ENCODE data around the gene RBPMS2.
A peak's percentile ranks its signal among the peaks of the same experiment; 100 is the strongest.
"Not testable (repeated sequence)": the region's sequence is repeated elsewhere in the genome, so short reads cannot be mapped to it uniquely, and the experiment has no call there.

RBPMS2 gene

DNA sequence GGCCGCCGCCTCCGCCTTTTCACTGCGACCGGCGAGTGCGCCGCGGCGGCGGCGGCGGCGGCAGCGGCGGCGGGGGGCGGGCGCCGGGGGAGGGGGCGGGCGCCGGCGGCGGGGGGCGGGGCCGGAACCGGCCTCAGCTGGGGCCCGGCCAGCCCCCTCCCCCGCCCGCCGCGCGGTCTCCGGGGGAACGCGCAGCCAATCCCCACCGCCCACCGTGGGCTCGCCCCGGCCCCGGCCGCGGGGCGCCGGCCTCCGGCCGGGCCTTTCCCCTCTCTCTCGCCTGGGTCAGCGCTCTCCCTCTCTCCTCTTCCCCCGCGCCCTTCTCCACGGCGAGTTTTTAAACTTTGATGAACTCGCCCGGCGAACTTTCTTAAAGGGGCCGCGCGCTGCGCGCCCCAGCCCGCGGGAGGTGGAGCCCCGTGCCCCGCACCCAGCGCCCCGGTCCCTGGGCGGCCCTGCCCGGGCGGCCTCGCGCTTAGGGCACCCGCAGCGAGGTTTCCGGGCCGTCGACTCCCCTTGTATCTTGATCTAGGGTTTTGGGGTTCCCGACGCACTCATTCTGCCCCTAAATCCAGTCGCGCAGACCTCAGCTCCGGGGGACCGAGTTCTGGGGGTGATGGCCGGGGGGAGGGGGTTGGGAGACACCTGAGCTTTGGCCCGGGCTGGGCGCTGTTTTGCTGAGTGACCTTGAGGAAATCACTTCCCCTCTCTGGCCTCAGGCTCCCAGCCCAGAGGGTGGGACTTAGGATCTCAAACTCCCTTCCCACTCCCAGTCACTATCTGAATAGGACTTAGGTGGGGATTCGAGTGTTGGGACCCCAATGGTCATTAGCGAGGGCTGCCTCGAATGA is at the start of gene RBPMS2:
Gene RBPMS2, minus strand, starts transcription at position 39 of the 851 bp plus-strand sequence. CDS start 270 bp downstream, outside the sequence.
- DNase-seq, result no peak

DNA sequence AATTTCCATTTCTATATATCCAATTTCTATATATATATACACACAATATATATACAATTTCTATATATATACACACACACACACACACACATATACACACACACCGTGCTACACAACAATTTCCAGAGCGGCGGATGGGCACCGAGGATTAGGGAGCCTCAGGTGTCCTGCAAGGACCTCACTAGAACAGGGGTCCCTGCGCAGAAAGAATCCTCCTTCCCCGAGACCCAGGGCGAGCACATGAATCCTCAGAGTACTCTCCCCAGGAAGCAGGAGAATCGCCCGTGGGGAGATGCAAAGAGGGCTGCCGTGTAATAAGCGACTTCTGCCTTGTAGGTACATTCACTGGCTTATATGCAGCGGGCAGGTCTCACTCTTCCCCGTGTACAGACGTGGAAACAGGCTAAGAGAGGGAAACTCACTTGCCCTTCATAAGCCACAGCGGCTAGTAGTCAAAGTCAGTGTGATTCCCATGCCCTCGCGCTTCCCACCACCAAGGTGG is 49.6 kb upstream of the RBPMS2 start:
- peak; percentile 67 to 71 for DNase-seq

DNA sequence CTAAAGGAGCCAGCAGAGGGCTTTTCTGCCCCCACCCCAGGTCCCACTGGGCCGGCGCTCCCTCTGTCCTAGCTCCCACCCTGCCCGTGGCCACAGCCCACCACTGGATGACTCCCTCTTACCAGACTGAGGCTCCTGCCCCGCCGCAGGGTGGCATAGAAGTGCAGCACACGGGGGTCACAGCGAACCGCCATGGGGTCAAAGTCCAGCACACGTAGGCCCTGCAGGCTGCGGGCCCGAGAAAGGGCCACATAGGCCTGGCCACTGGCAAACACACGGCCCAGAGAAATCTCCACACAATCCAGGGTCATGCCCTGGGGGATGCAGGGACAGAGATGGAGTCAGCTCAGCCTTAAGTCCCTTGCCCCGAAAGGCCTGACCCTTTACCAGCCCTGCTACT is 41.1 kb upstream of the RBPMS2 start:
- DNase-seq, result no peak

DNA sequence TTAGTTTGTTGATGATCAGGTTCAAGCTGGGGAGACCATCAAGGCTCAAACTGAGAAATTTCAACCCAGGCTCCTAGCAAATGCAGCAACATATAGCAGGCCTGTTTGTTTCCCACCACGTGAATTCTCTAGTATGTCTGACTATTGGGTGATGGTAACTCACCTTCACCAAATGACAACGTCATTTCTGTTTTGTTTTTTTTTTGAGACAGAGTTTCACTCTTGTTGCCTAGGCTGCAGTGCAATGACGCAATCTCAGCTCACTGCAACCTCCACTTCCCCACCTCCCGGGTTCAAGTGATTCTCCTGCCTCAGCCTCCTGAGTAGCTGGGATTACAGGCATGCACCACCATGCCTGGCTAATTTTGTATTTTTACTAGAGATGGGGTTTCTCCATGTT is 39.6 kb upstream of the RBPMS2 start:
- not testable (repeated sequence) for DNase-seq

DNA sequence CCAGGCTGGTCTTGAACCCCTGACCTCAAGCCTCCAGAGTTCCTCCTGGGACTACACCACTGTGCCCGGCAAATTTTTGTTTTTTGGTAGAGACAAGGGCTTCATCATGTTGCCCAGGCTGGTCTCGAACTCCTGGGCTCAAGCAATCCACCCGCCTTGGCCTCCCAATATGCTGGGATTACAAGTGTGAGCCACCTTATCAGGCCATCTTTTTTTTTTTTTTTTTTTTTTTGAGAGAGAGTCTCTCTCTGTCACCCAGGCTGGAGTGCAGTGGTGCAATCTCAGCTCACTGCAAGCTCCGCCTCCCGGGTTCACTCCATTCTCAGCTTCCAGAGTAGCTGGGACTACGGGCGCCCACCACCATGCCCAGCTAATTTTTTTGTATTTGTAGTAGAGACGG is 38.9 kb upstream of the RBPMS2 start:
- not testable (repeated sequence) for DNase-seq

DNA sequence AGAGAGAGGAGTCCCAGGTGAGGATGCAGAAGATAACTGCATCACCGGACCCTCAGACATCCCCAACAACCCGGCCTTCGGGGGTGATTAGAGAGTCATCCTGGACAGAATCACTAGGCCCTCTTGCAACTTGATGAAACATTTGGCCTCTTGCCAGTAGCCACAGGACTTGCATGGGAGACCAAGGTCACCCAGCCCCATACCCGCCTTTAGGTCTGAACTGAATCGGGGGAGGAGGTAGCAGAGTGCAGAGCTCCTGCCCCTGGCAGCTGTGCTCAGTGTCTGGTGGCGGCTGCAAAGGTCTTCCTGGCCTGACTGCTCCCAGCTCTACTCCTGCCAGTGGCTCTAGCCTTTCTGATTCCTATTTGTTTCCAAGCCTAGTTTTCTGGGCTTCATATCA is 37.7 kb upstream of the RBPMS2 start:
- DNase-seq, result no peak

DNA sequence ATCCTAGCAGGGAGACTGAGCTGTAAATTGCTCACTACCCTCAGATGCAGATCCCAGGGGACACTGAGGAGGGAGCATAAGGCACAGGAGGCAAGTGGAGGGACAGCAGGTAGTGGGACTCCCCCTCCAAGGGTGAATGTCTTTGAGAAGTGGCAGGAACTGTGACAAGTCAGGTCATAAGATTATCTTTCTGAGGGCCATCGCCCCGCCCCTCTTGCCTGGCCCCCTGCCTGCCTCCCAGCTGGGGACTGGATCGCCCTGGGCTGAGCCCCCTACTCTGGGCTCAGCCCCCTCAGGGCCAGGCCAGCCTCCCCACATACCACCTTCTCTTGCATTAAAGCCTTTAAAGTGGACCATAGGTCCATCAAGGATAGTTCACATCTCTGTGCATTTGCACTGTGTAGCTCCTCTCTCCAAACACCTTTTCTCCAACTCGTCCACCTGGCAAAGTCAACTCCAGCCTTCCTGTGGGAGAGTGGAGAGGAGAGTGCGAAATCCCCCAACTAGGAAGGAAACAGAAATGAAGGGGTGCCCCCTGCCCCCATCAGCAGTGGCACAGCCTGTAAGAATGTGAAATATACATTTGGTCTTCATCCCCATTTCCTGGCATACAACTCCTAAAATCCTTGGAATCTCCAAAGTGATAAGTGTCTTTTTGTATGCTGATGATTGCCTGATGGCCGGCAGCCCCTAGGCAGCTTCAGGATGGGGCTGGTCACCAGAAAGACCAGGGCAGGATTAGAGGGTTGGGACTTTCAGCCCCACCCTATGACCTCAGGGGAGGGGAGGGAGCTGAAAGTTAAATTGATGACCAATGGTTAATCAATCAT is 35.3 kb upstream of the RBPMS2 start:
- DNase-seq, result no peak

DNA sequence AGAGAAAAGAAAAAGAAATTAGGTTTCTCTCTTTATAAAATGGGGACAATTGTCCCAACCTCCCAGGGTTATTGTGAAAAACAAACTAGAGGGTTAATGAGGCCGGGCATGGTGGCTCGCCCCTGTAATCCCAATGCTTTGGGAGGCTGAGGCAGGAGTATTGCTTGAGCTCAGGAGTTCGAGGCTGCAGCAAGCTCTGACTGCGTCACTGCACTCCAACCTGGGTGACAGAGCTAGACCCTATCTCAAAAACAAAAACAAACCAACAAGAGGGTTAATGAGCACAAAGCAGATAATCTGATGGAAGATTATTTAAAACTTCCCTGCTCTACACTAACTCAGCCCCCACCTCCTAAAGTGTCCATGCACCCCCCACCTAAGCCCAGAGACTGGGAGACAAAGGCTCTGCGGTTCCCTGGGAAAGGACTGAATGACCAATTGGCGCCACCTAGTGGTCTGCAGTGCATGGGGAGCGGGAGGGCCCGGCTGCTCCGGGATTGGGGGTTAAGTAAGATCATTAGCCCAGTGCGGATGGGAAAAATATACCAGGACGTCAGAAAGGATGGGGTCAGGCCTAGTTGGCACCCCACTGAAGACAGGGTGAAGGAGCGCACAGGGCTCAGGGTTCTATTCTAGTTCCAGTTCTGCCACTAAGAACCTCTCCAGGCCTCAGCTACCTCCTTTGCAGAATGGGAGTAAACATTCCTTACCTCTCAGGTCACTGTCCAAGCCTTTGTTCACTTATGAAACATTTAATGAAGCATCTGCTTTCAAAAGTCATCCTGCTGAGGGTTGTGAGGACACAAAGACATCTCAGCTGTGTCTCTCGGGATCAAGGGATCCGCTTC is 34.5 kb upstream of the RBPMS2 start:
- DNase-seq, result peak; percentile 32 to 83

DNA sequence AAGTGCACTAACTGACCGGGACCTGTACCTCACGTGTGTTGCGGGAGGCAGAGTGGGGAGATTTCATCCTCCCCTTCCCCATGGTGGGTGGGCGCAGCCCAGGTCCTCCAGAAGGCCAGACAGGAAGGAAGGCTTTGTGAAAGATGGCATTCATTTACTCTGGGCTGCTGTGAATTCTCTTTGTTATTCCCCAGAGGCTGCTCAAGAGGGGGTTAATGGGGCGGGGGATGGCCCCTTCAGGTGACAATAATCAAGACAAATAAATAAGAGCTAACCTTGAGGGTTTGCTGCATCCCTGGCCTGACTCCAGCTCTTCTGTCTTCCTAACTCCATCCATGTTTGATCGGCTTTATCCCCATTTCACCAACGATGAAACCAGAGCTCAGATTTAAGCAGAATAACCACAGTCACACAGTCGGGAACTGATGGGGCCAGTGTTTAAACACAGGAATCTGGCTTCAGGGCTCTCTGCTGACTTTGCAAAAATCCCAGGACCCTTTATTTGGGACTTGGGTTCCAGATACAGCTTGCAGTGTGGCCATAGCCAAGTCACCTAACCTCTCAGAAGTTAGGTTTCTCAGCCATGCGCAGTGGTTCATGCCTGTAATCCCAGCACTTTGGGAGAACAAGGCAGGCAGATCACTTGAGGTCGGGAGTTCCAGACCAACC is 33.5 kb upstream of the RBPMS2 start:
- DNase-seq, result no peak

DNA sequence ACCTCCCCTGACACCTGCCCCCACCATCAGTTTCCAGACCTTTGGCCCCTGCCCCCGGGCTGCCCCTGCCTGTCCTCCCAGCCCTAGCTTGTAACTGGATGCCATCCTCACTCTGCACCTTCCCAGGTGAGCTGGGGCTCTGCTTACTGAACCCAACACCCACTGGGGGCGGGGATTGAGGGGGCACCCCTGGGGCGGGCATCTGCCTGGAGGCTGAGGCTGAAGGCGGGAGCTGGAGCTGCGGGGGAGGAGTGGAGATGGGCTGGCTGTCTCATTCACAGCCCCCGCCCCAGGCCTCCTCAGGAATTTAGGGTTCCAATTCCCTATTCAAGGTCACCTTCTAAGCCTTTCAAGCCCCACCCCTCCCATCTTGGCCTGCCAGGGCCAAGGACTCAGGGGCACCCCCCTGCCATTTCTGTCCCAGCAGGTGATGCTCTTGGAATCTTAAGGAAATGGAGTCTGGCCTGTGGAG is 32.4 kb upstream of the RBPMS2 start:
- DNase-seq, result no peak

DNA sequence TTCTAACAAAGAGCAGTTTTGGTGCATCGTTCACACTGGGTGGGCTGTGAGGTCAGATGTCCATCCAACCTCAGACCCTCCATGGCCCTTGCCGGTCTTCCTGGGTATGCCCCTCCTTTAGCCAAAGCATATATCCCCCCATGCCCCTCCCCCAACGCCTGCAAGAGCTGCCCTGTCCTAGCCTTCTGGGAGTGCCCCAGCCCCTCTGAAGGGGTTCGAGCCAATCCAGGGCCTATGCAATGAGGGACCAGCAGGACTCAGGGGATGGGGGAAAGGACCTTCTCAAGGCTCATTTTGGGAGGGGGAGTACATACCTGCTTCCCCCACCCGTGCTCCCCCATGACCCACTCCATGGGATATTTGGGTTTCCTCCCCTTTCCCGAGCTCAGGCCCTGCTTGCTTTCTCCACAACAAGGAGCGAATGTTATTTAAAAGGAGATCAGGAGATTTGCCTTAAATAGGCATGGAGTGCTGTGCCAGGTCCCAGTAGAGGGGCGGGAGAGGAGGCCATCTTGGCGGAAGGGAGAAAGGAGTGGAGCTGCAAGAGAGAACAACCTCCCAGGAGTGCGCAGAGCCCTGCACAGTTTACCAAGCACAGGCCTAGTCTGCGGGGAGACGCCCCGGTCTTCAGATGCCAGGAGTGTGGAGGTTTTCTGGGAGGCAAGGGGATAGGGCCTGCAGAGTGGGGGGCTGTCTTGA is 31.8 kb upstream of the RBPMS2 start:
- no peak for DNase-seq

DNA sequence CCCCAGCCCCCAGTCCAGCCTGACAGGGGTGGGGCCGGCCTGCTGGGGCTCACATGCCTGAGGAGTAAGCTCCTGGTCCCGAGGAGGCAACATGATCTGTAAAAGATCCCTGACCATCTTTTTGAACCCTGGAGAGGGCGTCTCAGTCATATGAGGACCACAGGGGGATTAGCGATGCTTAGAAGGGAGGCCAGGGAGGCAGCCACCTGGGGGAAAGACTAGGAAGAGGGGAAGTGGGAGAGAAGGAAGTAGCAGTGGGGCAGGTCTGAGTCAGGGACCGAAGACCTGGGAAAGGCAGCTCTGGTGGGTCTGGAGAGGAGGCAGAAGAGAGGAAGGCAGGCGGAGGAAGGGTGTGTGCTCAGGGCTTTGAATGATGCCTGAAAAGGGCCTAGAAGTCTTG is 31.1 kb upstream of the RBPMS2 start:
- no peak for DNase-seq

DNA sequence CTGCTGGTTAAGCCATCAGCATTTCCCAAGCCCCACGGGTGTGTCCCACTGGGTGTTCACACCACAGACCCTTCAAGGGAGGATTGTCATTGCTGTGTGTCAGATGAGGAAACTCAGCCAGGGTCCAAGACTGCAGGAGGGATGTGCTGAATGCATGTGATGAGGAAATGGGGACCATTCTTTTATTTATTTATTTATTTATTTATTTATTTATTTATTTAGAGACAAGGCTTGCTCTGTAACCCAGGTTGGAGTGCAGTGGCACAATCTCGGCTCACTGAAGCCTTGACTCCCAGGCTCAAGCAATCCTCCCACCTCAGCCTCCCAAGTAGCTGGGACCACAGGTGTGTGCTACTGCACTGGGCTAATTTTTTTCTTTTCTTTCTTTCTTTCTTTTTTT is 29.2 kb upstream of the RBPMS2 start:
- DNase-seq, result no peak

DNA sequence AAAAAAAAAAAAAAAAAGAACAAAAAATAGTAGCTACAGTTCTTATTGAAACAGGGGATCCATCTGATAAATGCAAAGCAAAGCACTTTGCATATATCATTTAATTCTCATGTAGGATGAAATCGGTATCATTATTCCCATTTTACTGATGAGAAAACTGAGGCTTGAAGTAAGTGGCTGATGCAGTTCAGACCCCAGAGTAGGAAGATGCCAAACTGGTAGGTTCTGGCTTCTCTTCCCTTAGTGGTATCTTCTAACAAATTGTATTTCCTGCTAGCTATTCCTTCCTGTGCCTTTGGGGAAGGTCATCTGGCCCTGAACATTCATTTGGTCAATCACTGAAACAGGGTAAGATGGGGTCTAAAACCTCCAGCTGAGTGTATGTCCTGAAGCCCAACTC is 28.1 kb upstream of the RBPMS2 start:
- DNase-seq, result no peak

DNA sequence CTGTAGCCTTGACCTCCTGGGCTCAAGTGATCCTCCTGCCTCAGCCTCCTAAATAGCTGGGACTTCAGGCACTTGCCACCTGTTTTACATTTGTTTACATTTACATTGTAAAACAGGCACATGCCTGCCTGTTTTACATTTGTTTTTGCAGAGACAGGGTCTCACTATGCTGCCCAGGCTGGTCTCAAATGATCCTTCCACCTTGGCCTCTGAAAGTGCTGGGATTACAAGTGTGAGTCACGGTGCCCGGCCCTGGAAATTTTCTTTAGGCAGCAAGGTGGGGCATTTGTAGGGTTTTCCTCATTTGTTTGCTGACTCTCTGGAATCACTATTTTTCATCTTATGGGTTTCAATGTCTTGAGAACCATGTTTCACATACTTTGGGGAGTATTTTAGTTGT is 25.1 kb upstream of the RBPMS2 start:
- no peak for DNase-seq

DNA sequence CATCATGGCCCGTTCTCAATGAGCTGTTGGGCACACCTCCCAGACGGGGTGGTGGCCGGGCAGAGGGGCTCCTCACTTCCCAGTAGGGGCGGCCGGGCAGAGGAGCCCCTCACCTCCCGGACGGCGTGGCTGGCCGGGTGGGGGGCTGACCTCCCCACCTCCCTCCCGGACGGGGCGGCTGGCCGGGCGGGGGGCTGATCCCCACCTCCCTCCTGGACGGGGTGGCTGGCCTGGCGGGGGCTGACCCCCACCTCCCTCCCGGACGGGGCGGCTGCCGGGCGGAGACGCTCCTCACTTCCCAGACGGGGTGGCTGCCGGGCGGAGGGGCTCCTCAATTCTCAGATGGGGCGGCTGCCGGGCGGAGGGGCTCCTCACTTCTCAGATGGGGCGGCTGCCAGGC is 23.5 kb upstream of the RBPMS2 start:
- not testable (repeated sequence) for DNase-seq

DNA sequence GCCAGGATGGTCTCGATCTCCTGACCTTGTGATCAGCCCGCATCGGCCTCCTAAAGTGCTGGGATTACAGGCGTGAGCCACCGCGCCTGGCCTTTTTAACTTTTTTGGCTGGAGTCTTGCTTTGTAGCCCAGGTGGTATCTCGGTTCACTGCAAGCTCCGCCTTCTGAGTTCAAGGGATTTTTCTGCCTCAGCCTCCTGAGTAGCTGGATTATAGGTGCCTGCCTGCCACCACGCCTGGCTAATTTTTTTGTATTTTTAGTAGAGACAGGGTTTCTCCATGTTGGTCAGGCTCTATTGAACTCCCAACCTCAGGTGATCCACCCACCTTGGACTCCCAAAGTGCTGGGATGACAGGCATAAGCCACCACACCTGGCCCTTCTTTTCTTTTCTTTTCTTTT is 20.5 kb upstream of the RBPMS2 start:
- DNase-seq, result not testable (repeated sequence)

DNA sequence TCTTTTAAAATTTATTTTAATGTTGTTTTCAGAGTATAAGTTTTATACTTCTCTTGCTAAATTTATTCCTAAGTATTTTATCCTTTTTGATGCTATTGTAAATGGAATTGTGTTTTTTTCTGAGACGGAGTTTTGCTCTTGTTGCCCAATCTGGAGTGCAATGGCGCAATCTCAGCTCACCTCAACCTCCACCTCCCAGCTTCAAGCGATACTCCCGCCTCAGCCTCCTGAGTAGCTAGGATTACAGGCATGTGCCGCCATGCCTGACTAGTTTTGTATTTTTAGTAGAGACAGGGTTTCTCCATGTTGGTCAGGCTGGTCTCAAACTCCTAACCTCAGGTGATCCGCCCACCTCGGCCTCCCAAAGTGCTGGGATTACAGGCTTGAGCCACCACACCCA is 19.9 kb upstream of the RBPMS2 start:
- DNase-seq, result not testable (repeated sequence)

DNA sequence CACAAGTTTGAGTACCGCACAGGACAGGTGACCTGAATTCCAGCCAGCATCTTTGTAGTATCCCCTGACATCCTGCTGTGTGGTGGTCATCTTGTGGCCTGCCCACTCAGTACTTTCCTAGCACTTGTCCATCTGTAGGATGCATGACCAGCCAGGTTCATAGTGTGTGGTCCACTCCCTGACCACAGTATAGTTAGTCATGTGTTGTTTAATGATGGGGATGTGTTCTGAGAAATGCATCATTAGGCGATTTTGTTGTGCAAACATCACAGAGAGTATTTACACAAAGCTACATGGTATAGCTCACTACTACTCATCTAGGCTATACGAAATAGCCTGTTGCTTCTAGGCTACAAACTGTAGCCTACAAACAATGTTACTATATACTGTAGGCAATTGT is 16.9 kb upstream of the RBPMS2 start:
- no peak for DNase-seq

DNA sequence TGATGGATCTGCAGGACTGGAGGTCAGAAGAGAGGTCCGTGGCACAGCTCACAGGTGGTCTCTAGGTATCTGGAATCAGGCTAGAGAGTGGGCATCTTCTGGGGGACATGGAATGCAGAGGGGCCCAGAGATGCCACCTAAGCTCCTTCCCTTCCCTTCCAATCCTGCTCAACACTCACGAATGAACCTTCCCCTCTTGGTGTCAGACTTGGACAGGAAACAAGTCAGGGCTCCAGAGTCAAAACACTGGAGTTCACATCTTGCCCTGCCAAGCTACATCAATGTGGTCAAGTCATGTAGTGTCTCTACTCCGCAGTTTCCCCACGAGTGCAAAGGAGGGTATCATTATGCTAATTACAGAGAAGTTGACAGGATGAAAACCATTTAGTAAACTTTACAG is 16.0 kb upstream of the RBPMS2 start:
- DNase-seq, result no peak

DNA sequence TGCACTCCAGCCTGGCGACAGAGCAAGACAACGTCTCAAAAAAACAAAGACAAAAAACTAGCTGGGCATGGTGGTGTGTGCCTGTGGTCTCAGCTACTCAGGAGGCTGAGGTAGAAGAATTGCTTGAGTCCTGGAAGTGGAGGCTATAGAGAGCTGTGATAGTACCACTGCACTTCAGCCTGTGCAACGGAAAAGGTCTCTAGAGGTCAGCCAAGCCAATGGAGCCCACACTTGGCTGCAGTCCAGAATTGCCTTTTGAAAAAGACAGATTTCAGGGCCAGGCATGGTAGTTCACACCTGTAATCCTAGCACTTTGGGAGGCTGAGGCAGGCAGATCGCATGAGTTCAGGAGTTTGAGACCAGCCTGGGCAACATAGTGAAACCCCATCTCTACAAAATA is 8.4 kb upstream of the RBPMS2 start:
- no peak for DNase-seq

DNA sequence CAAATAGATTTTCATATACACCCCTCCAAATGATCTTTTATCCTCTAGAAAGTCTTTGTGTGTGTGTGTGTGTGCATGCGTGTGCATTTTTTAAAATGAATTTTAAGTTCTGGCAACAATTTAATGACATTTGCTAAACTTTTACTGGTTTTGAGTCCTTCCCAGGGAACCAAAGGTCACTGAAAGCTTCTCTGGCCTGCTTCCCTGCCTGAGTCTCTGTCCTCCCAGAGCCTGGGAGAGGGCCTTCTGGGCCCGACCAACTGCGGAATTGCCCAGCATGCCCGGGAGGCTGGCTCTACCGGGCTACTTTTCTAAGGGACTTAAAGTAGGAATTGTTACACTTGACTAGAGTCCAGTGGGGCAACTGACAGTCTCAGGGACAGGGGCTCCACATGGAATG is 7.4 kb upstream of the RBPMS2 start:
- DNase-seq, result no peak
